Left ventricle myocardium superior (tissue), 1 donor: ENCODE measurements around the gene FGF14. TPM values are rescaled to one million over a fixed set of nuclear protein-coding genes. Genes with fewer than 3 reads are reported as not detected.

ENCODE experiments used
- ATAC-seq: fragments of 200-7000 bp; cut with Tn5 transposase; one replicate; pipeline ENCODE4 v1.9.1; 2020; ENCODE audit warnings: mild to moderate bottlenecking, moderate library complexity
- DNase-seq: peaks from one replicate; pipeline ENCODE4 v3.0.0-alpha.2; 2020
- intact Hi-C: fragments of 100-400 bp; cut with micrococcal nuclease; formaldehyde crosslinking; loops from one replicate; pipeline ENCODE4 v1.11.0; 2022
- long read RNA-seq: library from polyadenylated mRNA; unstranded; transcript quantifications from one replicate; pipeline ENCODE4 v2.0.0, GENCODE V29; 2021
- total RNA-seq: library from RNA; stranded (reverse); fragmentation: NEBNext Ultra II Directional; extraction: Animal tissue kit (Norgen Biotek cat#: 25700); gene quantifications from one replicate; pipeline ENCODE4 v1.2.1, GENCODE V29; 2021
- donor health status: DM: no; HTN: yes; CAD: no; lungs with severe emphysema.

The FGF14 gene
- total RNA-seq: 3.3 TPM
- long read RNA-seq, partial matches to known transcripts: 3 of 5 reads
- long read RNA-seq, other reads (novel, unspliced or antisense): 2 of 5 reads

GRCh38 chr13:102401766-102402165 is at the start of gene FGF14:
TSS of gene FGF14 (minus strand) at chr13:102402048.
- intact Hi-C loops: no loop called here
- no peak for DNase-seq
- peak; percentile 8 for ATAC-seq

- DNase-seq (no peak), ATAC-seq (no peak)
- intact Hi-C loops: no loop called here
These were observed 41.4 kb upstream of the FGF14 start for GRCh38 chr13:102443249-102443648.

GRCh38 chr13:102441085-102441484 is 39.2 kb upstream of the FGF14 start:
- intact Hi-C loops: no loop called here
- no peak for DNase-seq
- ATAC-seq: no peak

DNA sequence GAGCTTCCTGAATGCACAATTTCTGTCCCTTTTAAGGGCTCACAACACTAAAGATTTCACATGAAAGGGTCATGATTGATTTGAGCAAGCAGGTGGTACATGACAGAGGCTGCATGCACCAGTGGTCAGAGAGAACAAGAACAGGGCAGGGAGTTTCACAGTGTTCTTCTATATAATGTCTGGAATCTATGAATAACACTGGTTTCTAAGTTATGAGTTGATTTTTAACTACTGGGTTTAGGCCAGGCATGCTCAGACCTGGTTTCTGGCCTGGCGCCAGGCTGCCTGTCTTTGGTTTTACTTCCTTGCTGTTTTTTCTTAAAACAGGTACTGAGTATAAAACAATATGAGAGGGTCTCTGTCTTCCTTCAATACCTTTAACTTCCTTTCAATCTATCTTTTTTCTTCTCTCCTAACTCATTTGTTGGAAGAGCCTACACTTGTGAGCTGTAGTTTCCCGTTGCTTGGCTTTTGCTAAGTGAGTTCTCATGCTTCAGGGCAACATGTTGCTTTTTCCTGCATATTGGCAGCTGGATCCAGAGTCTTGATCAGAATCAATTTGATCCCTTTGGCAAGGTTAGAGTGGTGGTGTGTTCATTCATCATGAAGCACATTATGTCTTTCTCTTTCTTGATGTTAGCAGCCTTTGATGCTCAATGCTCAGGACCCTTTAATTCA is 38.5 kb upstream of the FGF14 start:
- intact Hi-C loops: no loop called here
- no peak for ATAC-seq
- no peak for DNase-seq

- intact Hi-C loops: no loop called here
- ATAC-seq: no peak
- no peak for DNase-seq
These were observed 20.8 kb upstream of the FGF14 start for GRCh38 chr13:102422690-102423089.

- intact Hi-C loops: no loop called here
- no peak for DNase-seq
- no peak for ATAC-seq
These were observed 3.8 kb upstream of the FGF14 start for GRCh38 chr13:102405499-102406100.

- ATAC-seq: peak; percentile 75
- intact Hi-C loops: no loop called here
- DNase-seq: peak; percentile 39
These were observed 442 bp upstream of the FGF14 start for GRCh38 chr13:102402290-102402689.

DNA sequence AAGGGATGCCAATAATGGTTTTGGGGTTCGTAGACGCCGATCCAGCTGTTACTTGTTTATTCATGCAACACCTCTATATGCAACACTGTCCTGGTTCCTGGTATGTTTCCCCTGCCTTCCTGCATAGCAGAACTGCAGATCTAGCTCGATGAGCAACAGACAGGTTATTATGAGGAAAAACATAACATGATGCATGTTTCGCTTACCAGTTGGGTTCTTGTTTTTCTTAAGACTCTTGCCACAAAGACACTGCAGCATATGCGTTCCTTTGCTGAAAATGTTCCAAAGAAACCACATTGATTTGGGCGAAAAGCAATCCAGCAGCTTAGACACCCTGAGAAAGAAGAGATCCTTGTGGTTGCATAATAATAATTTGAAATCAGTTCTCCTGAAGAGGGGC is 583 bp downstream of the FGF14 start:
- intact Hi-C loops: no loop called here
- peak; percentile 42 for ATAC-seq
- no peak for DNase-seq

DNA sequence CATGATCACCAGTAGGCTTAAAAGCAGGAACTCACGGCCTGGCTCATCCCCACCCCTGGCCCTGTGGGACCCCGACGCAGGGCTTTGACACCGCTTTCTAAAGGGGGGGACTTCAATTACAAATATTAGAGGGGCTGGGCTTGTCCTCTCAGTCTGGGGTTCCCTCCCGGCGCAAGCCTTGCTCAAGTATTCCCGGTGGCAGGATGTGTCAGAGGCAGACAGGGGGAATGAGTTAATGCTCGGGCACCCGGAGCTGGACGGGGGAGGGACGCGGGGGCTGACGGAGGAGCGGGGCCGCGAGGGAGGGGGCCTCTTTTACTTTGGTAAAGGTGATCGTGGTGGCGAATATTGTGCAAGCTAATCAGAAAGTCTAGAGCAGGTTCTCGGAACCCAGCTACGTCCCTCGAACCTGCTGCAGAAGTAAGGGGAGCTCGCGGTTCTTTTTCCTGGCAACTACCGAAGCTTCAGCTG is 1.1 kb downstream of the FGF14 start:
- peak; percentile 37 for DNase-seq
- intact Hi-C loops: no loop called here
- ATAC-seq: peak; percentile 65

DNA sequence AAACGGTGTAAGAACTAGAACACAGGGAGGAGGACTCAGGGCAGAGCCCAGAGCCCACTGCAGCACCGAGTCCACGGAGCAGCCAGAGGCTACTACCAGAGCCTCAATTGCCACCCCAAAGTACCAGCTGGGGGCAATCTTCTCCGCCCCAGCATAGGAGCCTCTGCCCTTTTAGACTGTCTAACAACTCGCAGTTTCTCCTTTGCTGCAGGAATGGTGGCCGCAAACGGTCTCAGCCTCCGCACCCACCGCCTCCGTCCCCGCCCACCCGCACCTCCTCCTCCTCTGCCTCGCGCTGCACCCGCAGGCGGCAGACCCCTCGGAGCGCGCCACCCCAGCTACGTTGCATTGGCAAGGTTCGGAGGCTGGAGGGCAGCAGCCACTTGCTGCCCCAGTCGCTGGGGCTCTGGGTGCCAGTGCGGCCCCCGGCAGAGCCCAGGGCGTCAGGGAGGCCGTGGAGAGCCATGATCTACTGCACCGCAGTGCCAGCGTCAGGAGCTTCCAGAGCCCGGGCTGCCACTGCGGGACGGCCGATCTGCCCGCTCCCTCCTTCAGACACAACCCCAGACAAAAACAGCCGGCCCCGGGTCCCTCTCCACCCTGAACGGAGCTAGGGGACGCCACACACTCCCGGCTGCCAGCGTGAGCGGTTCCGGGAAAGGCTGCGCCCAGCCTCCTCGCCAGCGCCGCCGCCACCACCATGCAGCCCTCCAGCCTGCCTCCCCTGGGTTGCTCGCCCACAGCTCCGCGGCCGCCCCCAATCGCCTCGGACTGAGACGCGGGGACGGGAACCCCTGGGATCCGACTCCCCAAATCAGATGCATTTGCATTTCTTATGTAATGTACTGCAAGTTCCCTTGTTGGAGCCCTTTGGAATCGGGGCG is 1.8 kb downstream of the FGF14 start:
- intact Hi-C loops: no loop called here
- DNase-seq: peak; percentile 41

GRCh38 chr13:102395939-102396338 is 5.9 kb downstream of the FGF14 start:
- ATAC-seq: no peak
- DNase-seq: no peak
- intact Hi-C loops: no loop called here

More for the DNA sequence above, 1.8 kb downstream of the FGF14 start:
- peak; percentile 60 for ATAC-seq

DNA sequence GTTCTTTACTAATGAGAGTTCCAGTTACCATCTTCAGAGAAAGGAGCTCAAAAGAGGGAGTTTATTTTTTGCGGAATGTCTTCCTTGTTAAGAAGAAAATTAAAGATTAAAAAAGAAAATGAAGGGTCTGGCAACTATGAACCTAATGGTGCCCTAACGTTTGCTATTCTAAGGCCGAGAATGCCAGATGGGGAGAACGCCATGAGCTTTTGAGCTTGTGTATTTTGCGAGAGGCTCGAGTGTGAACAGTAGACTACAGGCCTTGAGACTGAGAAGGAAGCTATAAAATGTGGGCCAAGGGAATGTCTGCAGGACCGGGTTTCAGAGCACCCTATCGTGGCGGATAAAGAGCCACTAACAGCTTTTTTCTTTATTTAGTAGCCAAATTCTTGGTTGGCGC is 6.7 kb downstream of the FGF14 start:
- no peak for ATAC-seq

GRCh38 chr13:102394158-102395053 is 7.4 kb downstream of the FGF14 start:
- DNase-seq (peak; percentile 96), ATAC-seq (peak; percentile 99)
- intact Hi-C loops: no loop called here

More for the DNA sequence above, 6.7 kb downstream of the FGF14 start:
- intact Hi-C loops: no loop called here
- DNase-seq: no peak

GRCh38 chr13:102392481-102393209 is 9.2 kb downstream of the FGF14 start:
- no peak for ATAC-seq
- intact Hi-C loops: no loop called here
- no peak for DNase-seq

DNA sequence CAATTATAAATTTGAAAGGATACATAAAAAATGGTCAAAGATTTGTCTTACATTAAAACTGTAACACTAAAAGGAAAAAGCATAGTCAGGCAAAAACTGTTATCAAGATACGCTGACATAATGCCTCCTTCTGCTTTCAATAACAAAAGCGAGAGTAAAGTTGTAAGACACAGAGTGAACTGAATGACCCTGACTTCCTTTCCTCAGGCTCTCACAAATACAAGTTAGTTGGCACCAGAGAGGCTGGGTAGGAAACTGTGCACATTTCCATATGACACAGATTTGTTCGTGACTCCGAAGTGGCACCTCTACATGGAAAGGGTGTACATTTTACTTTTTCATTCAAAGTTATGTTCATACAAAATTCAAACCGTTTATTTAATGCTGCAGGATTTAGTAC is 15.4 kb downstream of the FGF14 start:
- intact Hi-C loops: no loop called here
- no peak for DNase-seq
- ATAC-seq: no peak

GRCh38 chr13:102380012-102380411 is 21.8 kb downstream of the FGF14 start:
- no peak for DNase-seq
- ATAC-seq: no peak
- intact Hi-C loops: no loop called here

GRCh38 chr13:102376318-102376717 is 25.5 kb downstream of the FGF14 start:
- intact Hi-C loops: no loop called here
- no peak for ATAC-seq
- DNase-seq: no peak

DNA sequence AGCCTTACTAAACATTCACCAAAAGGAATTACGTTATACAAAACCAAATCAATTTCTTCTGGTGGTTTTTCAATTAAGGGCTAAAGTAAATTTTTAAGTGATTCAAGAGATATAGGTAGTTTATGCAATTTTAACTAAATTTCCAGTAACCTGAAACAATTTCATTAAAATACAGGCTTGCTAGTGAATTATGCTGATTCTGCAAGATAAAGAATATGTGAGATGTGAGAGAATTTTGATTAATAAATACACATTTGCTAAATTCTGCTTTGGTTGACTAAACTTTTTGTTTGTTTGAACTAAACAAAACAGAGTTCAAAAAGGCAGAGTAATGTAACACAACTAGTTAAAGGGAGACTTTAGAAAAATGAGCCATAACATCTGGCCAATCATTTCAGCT is 27.1 kb downstream of the FGF14 start:
- ATAC-seq: no peak
- DNase-seq: no peak
- intact Hi-C loops: no loop called here
